A549 (cell line): Measurements from ENCODE around the gene CCS. TPM values are rescaled to one million over a fixed set of nuclear protein-coding genes. Genes with fewer than 3 reads are reported as not detected.

ENCODE experiments used
- ATAC-seq, 2 experiments: fragments of 200-7000 bp in 1 of 2; fragments of >200 bp in 1 of 2; cut with Nextera tagmentation in 1 of 2; cut with Tn5 transposase in 1 of 2; 3 replicates each; pipeline versions ENCODE4 v1.8.0 to v1.9.1; 2018 to 2020; ENCODE audit warnings: mild to moderate bottlenecking in 1 of 2, moderate library complexity in 1 of 2
- CTCF ChIA-PET: fragments of 300-600 bp; sonication (Branson Sonifier 250); formaldehyde crosslinking; extraction: SDS; loops from one replicate; lab custom pipeline; 2021; ENCODE audit warnings: antibody characterized with exemption, inconsistent platforms; lab: Yijun Ruan, JAX
- POLR2A ChIA-PET: fragments of 350-600 bp; formaldehyde crosslinking; extraction: SDS; loops from one replicate; lab custom pipeline; 2021; ENCODE audit warnings: antibody characterized with exemption, inconsistent platforms; lab: Yijun Ruan, JAX
- DNase-seq, 2 experiments: peaks; one replicate each; pipeline versions ENCODE4 v3.0.0 to v3.0.0-alpha.2; 2011 to 2016; ENCODE audit warnings: low read depth in 1 of 2, low spot score in 1 of 2
- FAIRE-seq: peaks from 2 replicates; lab custom pipeline; 2011; peaks lifted over from hg19 to GRCh38; lab: Jason Lieb, UNC
- H3K27ac ChIP-seq, 2 experiments: fragments of >200 bp; sonication (Bioruptor Twin); formaldehyde crosslinking; 3 replicates each; pipeline ENCODE4 v1.5.1; 2016 to 2017
- H3K4me1 ChIP-seq: fragments of >200 bp; sonication (Bioruptor Twin); formaldehyde crosslinking; 3 replicates; pipeline ENCODE4 v1.6.1; 2016
- H3K4me2 ChIP-seq: fragments of >200 bp; sonication (Bioruptor Twin); formaldehyde crosslinking; 3 replicates; pipeline ENCODE4 v1.6.1; 2016
- H3K4me3 ChIP-seq: fragments of >200 bp; sonication (Bioruptor Twin); formaldehyde crosslinking; 3 replicates; pipeline ENCODE4 v1.5.1; 2016
- H3K9me3 ChIP-seq: fragments of >200 bp; sonication (Bioruptor Twin); formaldehyde crosslinking; 3 replicates; pipeline ENCODE4 v1.6.1; 2016
- CBX2 ChIP-seq: fragments of 200-600 bp; sonication (generic); IDR thresholded peaks from 2 replicates; pipeline ENCODE4 v1.6.1; 2016; ENCODE audit warnings: low read depth, mild to moderate bottlenecking, borderline replicate concordance
- CHD2 ChIP-seq: fragments of 150-350 bp; IDR thresholded peaks from 2 replicates; pipeline ENCODE4 v1.6.1; 2014; ENCODE audit warnings: low read length; ENCODE audit not compliant: partially characterized antibody
- CHD4 ChIP-seq: fragments of 200-600 bp; sonication (generic); IDR thresholded peaks from 2 replicates; pipeline ENCODE4 v1.6.1; 2016; ENCODE audit warnings: antibody characterized with exemption, mild to moderate bottlenecking, borderline replicate concordance
- CTCF ChIP-seq: fragments of >200 bp; sonication (Bioruptor Twin); formaldehyde crosslinking; IDR thresholded peaks from 3 replicates; pipeline ENCODE4 v1.5.1; 2016
- EHF ChIP-seq: fragments of 250-450 bp; sonication (Bioruptor Pico); IDR thresholded peaks from 2 replicates; pipeline ENCODE4 v1.5.0; 2020; ENCODE audit warnings: mild to moderate bottlenecking
- EHMT2 ChIP-seq: fragments of 200-600 bp; sonication (generic); IDR thresholded peaks from 2 replicates; pipeline ENCODE4 v1.6.1; 2016; ENCODE audit warnings: antibody characterized with exemption, low read depth, mild to moderate bottlenecking, moderate library complexity
- HDAC2 ChIP-seq: fragments of 200-600 bp; sonication (generic); IDR thresholded peaks from 2 replicates; pipeline ENCODE4 v1.6.1; 2016
- HMGXB4 ChIP-seq: fragments of 250-450 bp; sonication (Bioruptor Pico); IDR thresholded peaks from 2 replicates; pipeline ENCODE4 v1.5.0; 2021; ENCODE audit warnings: mild to moderate bottlenecking, moderate library complexity, borderline replicate concordance
- HOXA7 ChIP-seq: fragments of 250-450 bp; sonication (Bioruptor Pico); IDR thresholded peaks from 2 replicates; pipeline ENCODE4 v1.5.0; 2020; ENCODE audit warnings: mild to moderate bottlenecking, moderate library complexity
- HOXB5 ChIP-seq: fragments of 250-450 bp; sonication (Bioruptor Pico); IDR thresholded peaks from 2 replicates; pipeline ENCODE4 v1.5.0; 2020; ENCODE audit warnings: mild to moderate bottlenecking, moderate library complexity
- JUNB ChIP-seq: fragments of >200 bp; sonication (Bioruptor Twin); formaldehyde crosslinking; IDR thresholded peaks from 2 replicates; pipeline ENCODE4 v1.6.1; 2016
- KDM5A ChIP-seq: fragments of 200-600 bp; sonication (generic); IDR thresholded peaks from 2 replicates; pipeline ENCODE4 v1.6.1; 2016; ENCODE audit warnings: antibody characterized with exemption, mild to moderate bottlenecking
- MAFK ChIP-seq: fragments of 450-650 bp; IDR thresholded peaks from 2 replicates; pipeline ENCODE4 v1.6.1; 2014; ENCODE audit not compliant: partially characterized antibody
- MYC ChIP-seq: IDR thresholded peaks from 2 replicates; pipeline ENCODE4 v1.6.1; 2012; ENCODE audit warnings: mild to moderate bottlenecking, inconsistent platforms, low read length, improper control_type of control experiment, borderline replicate concordance
- NFE2L2 ChIP-seq: fragments of 150-350 bp; conservative IDR thresholded peaks from 2 replicates; pipeline ENCODE4 v1.6.1; 2014; ENCODE audit warnings: low read length
- PHF8 ChIP-seq: fragments of 200-600 bp; sonication (generic); IDR thresholded peaks from 2 replicates; pipeline ENCODE4 v1.6.1; 2016; ENCODE audit warnings: low read depth, mild to moderate bottlenecking, antibody characterized with exemption, moderate library complexity, borderline replicate concordance
- POLR2AphosphoS2 ChIP-seq: conservative IDR thresholded peaks from 2 replicates; pipeline ENCODE4 v1.6.1; 2012; ENCODE audit warnings: low read length, improper control_type of control experiment, inconsistent platforms
- RFX5 ChIP-seq: fragments of 450-650 bp; IDR thresholded peaks from 2 replicates; pipeline ENCODE4 v1.7.1; 2014; ENCODE audit warnings: antibody characterized with exemption, mild to moderate bottlenecking, moderate library complexity
- SMC3 ChIP-seq: fragments of >200 bp; sonication (Bioruptor Twin); formaldehyde crosslinking; IDR thresholded peaks from 3 replicates; pipeline ENCODE4 v1.6.1; 2018; ENCODE audit warnings: inconsistent platforms
- USF2 ChIP-seq: fragments of 450-650 bp; IDR thresholded peaks from 2 replicates; pipeline ENCODE4 v1.6.1; 2014; ENCODE audit warnings: antibody characterized with exemption
- WGBS: methylation state at CpG from one replicate; pipeline ENCODE4 v1.1.6; 2017; ENCODE audit errors: missing lambda C conversion rate; 5-methylcytosine and 5-hydroxymethylcytosine counted together
- polyA plus RNA-seq, 4 experiments: library from polyadenylated mRNA; depleted of rRNA in 3 of 4; stranded (reverse); fragments of >200 nt; fragmentation: RNase III in 1 of 4; extraction: RNeasy Plus Mini Kit Qiagen cat#74134 plus additional on column Dnase treatment in 1 of 4; gene quantifications; 2 replicates in 3 of 4; 3 replicates in 1 of 4; pipeline ENCODE4 v1.2.3, GENCODE V29; 2011 to 2017

CCS gene
- polyA plus RNA-seq, 2 of the 4 experiments (the other 2 are of a cell fraction), result 18.3 to 46.5 TPM

GRCh38 chr11:66556086-66556485, 36.9 kb upstream of the CCS start:
- Histone ChIP-seq H3K27ac (no peak overlapping the region), H3K4me1 (no peaks in the 10 kb centered on the region), H3K9me3 (no peaks in the 10 kb centered on the region), H3K4me2 (no peak overlapping the region), H3K4me3 (no peak overlapping the region)
- 47% methylated on average over 3 of the region's 7 CpGs for WGBS
- FAIRE-seq (no peak), ATAC-seq (no peak), DNase-seq (no peak)
- TF ChIP-seq USF2 (no peak), HOXA7 (CRISPR knock-in tag) (no peak), CTCF (no peak), EHF (CRISPR knock-in tag) (no peak)
- ChIA-PET POLR2A (interaction anchor here (1.5 kb wide), 1 partner anchor 10 kb away, joined by 6 read pairs; the partner anchor contains the start of gene ZDHHC24), CTCF (interaction anchor here (1.1 kb wide), 1 partner anchor 16 kb away, joined by 3 read pairs; no protein-coding TSS in a partner anchor)

GRCh38 chr11:66557733-66558326, 35.2 kb upstream of the CCS start:
- H3K27ac ChIP-seq, result no peak overlapping the region
- FAIRE-seq (no peak), ATAC-seq (no peak), DNase-seq (no peak)
- H3K4me2 ChIP-seq, result no peak overlapping the region
- ChIA-PET CTCF (no interaction called here), POLR2A (no interaction called here)
- H3K9me3 ChIP-seq, result no peaks in the 10 kb centered on the region
- TF ChIP-seq MYC, result no peak
- TF ChIP-seq SMC3, result no peak
- no peak for TF ChIP-seq CBX2
- no peak for TF ChIP-seq MAFK
- TF ChIP-seq CHD2, result no peak
- TF ChIP-seq RFX5, result no peak
- TF ChIP-seq NFE2L2, result no peak
- TF ChIP-seq JUNB, result no peak
- TF ChIP-seq EHMT2, result no peak
- no peak for TF ChIP-seq HDAC2
- TF ChIP-seq HMGXB4 (CRISPR knock-in tag), result no peak
- no peak for TF ChIP-seq HOXB5 (CRISPR knock-in tag)
- no peak for TF ChIP-seq PHF8
- no peak for TF ChIP-seq CHD4
- TF ChIP-seq POLR2AphosphoS2, result no peak
- TF ChIP-seq KDM5A, result no peak
- H3K4me1 ChIP-seq, result no peaks in the 10 kb centered on the region
- 80% methylated on average over 19 of the region's 24 CpGs for WGBS
- no peak overlapping the region for H3K4me3 ChIP-seq
